ENCODE results near the gene ATP9B. TPM values are rescaled to one million over a fixed set of nuclear protein-coding genes. Genes with fewer than 3 reads are reported as not detected.
A peak's percentile ranks its signal among the peaks of the same experiment; 100 is the strongest.

ATP9B gene
- polyA plus RNA-seq, 1 of the 3 experiments (the other 2 are of a cell fraction): 11.2 TPM

GRCh38 chr18:79366177-79367094 lies 297.2 kb downstream of the ATP9B start:
- Histone ChIP-seq H3K4me2 (no peak overlapping the region), H3K9ac (no peak overlapping the region), H2AFZ (ENCODE audit: low read depth) (no peak overlapping the region), H3K4me1 (ENCODE audit: control insufficient read depth in 1 of 2, insufficient read depth in 2 of 2, low read depth in 1 of 2, low read length in 1 of 2) (peaks cover 0 to 23% of the 10 kb centered on the region in 2 experiments; a peak in 1 of 4 replicates), H3K27me3 (ENCODE audit: insufficient read depth) (no peaks in the 10 kb centered on the region), H3K36me3 (replicated peaks in 1 of 2; ENCODE audit: control insufficient read depth in 1 of 2, insufficient read depth in 2 of 2, low read length in 1 of 2) (peaks cover 4 to 8% of the 10 kb centered on the region in 2 experiments), H3K9me2 (no peaks in the 10 kb centered on the region), H3K27ac (ENCODE audit: low read depth in 2 of 2, low read length in 1 of 2) (peak overlapping the region in 1 of 2 experiments; percentile 11; a peak in 1 of 4 replicates), H3K79me2 (ENCODE audit: insufficient read depth) (no peaks in the 10 kb centered on the region), H4K20me1 (ENCODE audit: insufficient read depth) (no peaks in the 10 kb centered on the region), H3F3A (replicated peaks; ENCODE audit: insufficient read depth) (no peaks in the 10 kb centered on the region), H3K9me3 (no peaks in the 10 kb centered on the region), H3K4me3 (ENCODE audit: low read depth in 2 of 2, low read length in 1 of 2) (no peak overlapping the region)
- CTCF ChIA-PET: interaction anchor here (1.0 to 1.4 kb wide), 2 partner anchors 9 to 15 kb away, joined by 4 to 12 read pairs; no protein-coding TSS in a partner anchor
- TF ChIP-seq MXI1 (IDR thresholded peaks at IDR 0.05; ENCODE audit: low read depth, low read length): peak; percentile 43
- TF ChIP-seq USF2 (IDR thresholded peaks at IDR 0.05; ENCODE audit: borderline replicate concordance, low read depth, low read length): no peak
- TF ChIP-seq SIN3A (IDR thresholded peaks at IDR 0.05; ENCODE audit: borderline replicate concordance, low read depth, low read length): no peak
- POLR2A ChIA-PET: no interaction called here
- DNase-seq: peak; percentile 49
- WGBS (ENCODE audit: low lambda C conversion rate): 79% methylated on average over 29 of the region's 29 CpGs

- Histone ChIP-seq H3K27me3 (ENCODE audit: insufficient read depth) (no peaks in the 10 kb centered on the region), H3F3A (replicated peaks; ENCODE audit: insufficient read depth) (no peaks in the 10 kb centered on the region), H3K9me3 (no peaks in the 10 kb centered on the region), H3K4me1 (ENCODE audit: control insufficient read depth in 1 of 2, insufficient read depth in 2 of 2, low read depth in 1 of 2, low read length in 1 of 2) (peaks cover 0 to 23% of the 10 kb centered on the region in 2 experiments; a peak in 1 of 4 replicates), H3K9ac (no peak overlapping the region), H3K9me2 (no peaks in the 10 kb centered on the region), H3K27ac (ENCODE audit: low read depth in 2 of 2, low read length in 1 of 2) (no peak overlapping the region), H3K4me2 (no peak overlapping the region), H3K36me3 (replicated peaks in 1 of 2; ENCODE audit: control insufficient read depth in 1 of 2, insufficient read depth in 2 of 2, low read length in 1 of 2) (peaks cover 4% of the 10 kb centered on the region in 2 experiments), H4K20me1 (ENCODE audit: insufficient read depth) (no peaks in the 10 kb centered on the region), H3K79me2 (ENCODE audit: insufficient read depth) (no peaks in the 10 kb centered on the region), H2AFZ (ENCODE audit: low read depth) (no peak overlapping the region), H3K4me3 (ENCODE audit: low read depth in 2 of 2, low read length in 1 of 2) (no peak overlapping the region)
- DNase-seq: no peak
- CTCF ChIA-PET: interaction anchor here (1.9 kb wide), 1 partner anchor 13 kb away, joined by 12 read pairs; no protein-coding TSS in a partner anchor
- POLR2A ChIA-PET: no interaction called here
- no peak for TF ChIP-seq RCOR1 (IDR thresholded peaks at IDR 0.05; ENCODE audit: low read length)
- no peak for TF ChIP-seq RAD21 (IDR thresholded peaks at IDR 0.05; ENCODE audit: low read length)
- TF ChIP-seq POLR2AphosphoS5 (IDR thresholded peaks at IDR 0.05; ENCODE audit: low read depth, low read length): no peak
- no peak for TF ChIP-seq TCF12 (IDR thresholded peaks at IDR 0.05)
- TF ChIP-seq CHD2 (IDR thresholded peaks at IDR 0.05; ENCODE audit: low read length, partially characterized antibody): no peak
- no peak for TF ChIP-seq NFIC (IDR thresholded peaks at IDR 0.05; ENCODE audit: borderline replicate concordance)
- TF ChIP-seq CTCF (IDR thresholded peaks at IDR 0.05): no peak
- WGBS (ENCODE audit: low lambda C conversion rate): 95% methylated on average over 6 of the region's 8 CpGs
Measured at GRCh38 chr18:79367480-79367879, 298.3 kb downstream of the ATP9B start.
